Panc1 (cell line): Measurements from ENCODE around the gene RASAL1. TPM values are rescaled to one million over a fixed set of nuclear protein-coding genes. Genes with fewer than 3 reads are reported as not detected.

Source experiments
- ATAC-seq: fragments of 200-7000 bp; cut with Tn5 transposase; 2 replicates; pipeline ENCODE4 v1.9.1; 2020; ENCODE audit warnings: mild to moderate bottlenecking, moderate library complexity
- BruUV-seq: library from RNA; stranded (reverse); fragments of 400-500 nt; replicated peaks from 2 replicates; lab custom pipeline; 2021; lab: Mats Ljungman, UMichigan
- CTCF ChIA-PET: fragments of 300-600 bp; sonication (Branson Sonifier 250); formaldehyde crosslinking; loops from one replicate; lab custom pipeline; 2022; ENCODE audit warnings: antibody characterized with exemption; lab: Charles Lee
- POLR2A ChIA-PET: fragments of 300-600 bp; sonication (Branson Sonifier 250); formaldehyde crosslinking; loops from one replicate; lab custom pipeline; 2022; ENCODE audit warnings: antibody characterized with exemption; lab: Charles Lee
- DNase-seq: peaks from one replicate; pipeline ENCODE4 v3.0.0-alpha.2; 2010; ENCODE audit warnings: low read depth, low spot score
- H3K27ac ChIP-seq: 2 replicates; pipeline ENCODE4 v1.5.1; 2011; ENCODE audit warnings: mild to moderate bottlenecking, low read length, inconsistent platforms
- H3K27me3 ChIP-seq: fragments of 200-500 bp; sonication (Bioruptor generic); 2 replicates; pipeline ENCODE4 v1.6.0; 2014; ENCODE audit warnings: low read length, inconsistent platforms; ENCODE audit not compliant: control insufficient read depth, insufficient read depth
- H3K36me3 ChIP-seq: fragments of 200-500 bp; sonication (Bioruptor generic); 2 replicates; pipeline ENCODE4 v1.5.1; 2014; ENCODE audit warnings: inconsistent platforms, mild to moderate bottlenecking, low read length, moderate library complexity; ENCODE audit not compliant: control insufficient read depth, insufficient read depth
- H3K4me1 ChIP-seq: 2 replicates; pipeline ENCODE4 v1.5.1; 2011; ENCODE audit warnings: inconsistent platforms, mild to moderate bottlenecking, low read length, moderate library complexity; ENCODE audit not compliant: control insufficient read depth, insufficient read depth
- H3K4me3 ChIP-seq, 2 experiments: 2 replicates each; pipeline ENCODE4 v1.5.1; 2011 to 2012; ENCODE audit warnings: low read depth in 2 of 2, low read length in 2 of 2, mild to moderate bottlenecking in 2 of 2, inconsistent platforms in 1 of 2, moderate library complexity in 1 of 2
- H3K9me3 ChIP-seq: fragments of 200-500 bp; sonication (Bioruptor generic); 2 replicates; pipeline ENCODE4 v1.5.1; 2014; ENCODE audit warnings: low read depth, mild to moderate bottlenecking, inconsistent platforms, low read length, moderate library complexity; ENCODE audit not compliant: control insufficient read depth, insufficient read depth
- CTCF ChIP-seq: fragments of 450-650 bp; IDR thresholded peaks from 2 replicates; pipeline ENCODE4 v1.5.1; 2017; ENCODE audit warnings: mild to moderate bottlenecking
- POLR2AphosphoS5 ChIP-seq: IDR thresholded peaks from 2 replicates; pipeline ENCODE4 v1.6.1; 2012; ENCODE audit warnings: mild to moderate bottlenecking, low read depth, low read length, moderate library complexity
- REST ChIP-seq, 2 experiments: IDR thresholded peaks; 2 replicates each; pipeline ENCODE4 v1.6.1; 2011 to 2012; ENCODE audit warnings: low read depth in 2 of 2, control low read depth in 1 of 2, low read length in 1 of 2, mild to moderate bottlenecking in 1 of 2, moderate library complexity in 1 of 2; ENCODE audit not compliant: insufficient read depth in 1 of 2
- SIN3A ChIP-seq: IDR thresholded peaks from 2 replicates; pipeline ENCODE4 v1.6.1; 2012; ENCODE audit warnings: low read depth, mild to moderate bottlenecking, low read length, moderate library complexity, borderline replicate concordance; ENCODE audit not compliant: insufficient read depth
- TCF7L2 ChIP-seq: IDR thresholded peaks from 2 replicates; pipeline ENCODE4 v1.6.1; 2011; ENCODE audit warnings: mild to moderate bottlenecking, low read depth, low read length, inconsistent platforms
- in situ Hi-C: cut with HindIII; loops from 2 replicates; pipeline ENCODE4 v1.10.0; 2016; ENCODE audit warnings: low sequenced_read_pairs, low pct_unique_long_range_greater_than_20kb
- intact Hi-C: fragments of 100-400 bp; cut with micrococcal nuclease; formaldehyde crosslinking; loops from one replicate; pipeline ENCODE4 v1.10.0; 2022; ENCODE audit not compliant: unreplicated experiment
- total RNA-seq: library from RNA; stranded (reverse); gene quantifications from one replicate; pipeline ENCODE4 v1.2.1, GENCODE V29; 2021; ENCODE audit not compliant: unreplicated experiment

The RASAL1 gene
- total RNA-seq, 1 experiment from 2014 or later, result 0.28 TPM

- no peaks in the 10 kb centered on the region for H3K4me1 ChIP-seq
- peaks cover 6% of the 10 kb centered on the region; the same call in 1 of the 2 replicates for H3K27me3 ChIP-seq
- ChIA-PET CTCF (no interaction called here), POLR2A (no interaction called here)
- no peaks in the 10 kb centered on the region for H3K9me3 ChIP-seq
- no peaks in the 10 kb centered on the region for H3K36me3 ChIP-seq
- ATAC-seq (no peak), DNase-seq (no peak)
- intact Hi-C loops (no loop called here), in situ Hi-C loops (loop anchor here (25.0 kb wide), 1 partner anchor 102 kb away; no protein-coding TSS in a partner anchor)
- BruUV-seq, result no TSS peak
- no peak overlapping the region for H3K27ac ChIP-seq
- no peak for TF ChIP-seq SIN3A
- no peak for TF ChIP-seq REST (IDR thresholded peaks at IDR 0.05; ENCODE audit: insufficient read depth in 1 of 2, low read depth in 2 of 2, low read length in 1 of 2)
- no peak for TF ChIP-seq TCF7L2
- TF ChIP-seq CTCF, result no peak
- TF ChIP-seq POLR2AphosphoS5, result no peak
- no peak overlapping the region for H3K4me3 ChIP-seq
Observed at GRCh38 chr12:113060336-113060960, 75.1 kb downstream of the RASAL1 start.

- ChIA-PET CTCF (no interaction called here), POLR2A (no interaction called here)
- Histone ChIP-seq H3K36me3 (no peaks in the 10 kb centered on the region), H3K27ac (no peak overlapping the region), H3K9me3 (no peaks in the 10 kb centered on the region), H3K4me1 (no peaks in the 10 kb centered on the region), H3K27me3 (peaks cover 13% of the 10 kb centered on the region; the same call in 1 of the 2 replicates), H3K4me3 (no peak overlapping the region)
- DNase-seq (no peak), ATAC-seq (no peak)
- no peak for TF ChIP-seq REST (IDR thresholded peaks at IDR 0.05; ENCODE audit: insufficient read depth in 1 of 2, low read depth in 2 of 2, low read length in 1 of 2)
- no peak for TF ChIP-seq TCF7L2
- TF ChIP-seq CTCF, result no peak
- TF ChIP-seq POLR2AphosphoS5, result no peak
- TF ChIP-seq SIN3A, result no peak
- BruUV-seq, result no TSS peak
- intact Hi-C loops (no loop called here), in situ Hi-C loops (loop anchor here (25.0 kb wide), 1 partner anchor 103 kb away; no protein-coding TSS in a partner anchor)
Observed at GRCh38 chr12:113059071-113059595, 76.4 kb downstream of the RASAL1 start.
